ENCODE results near the gene TBC1D13.
"Not testable (repeated sequence)": the region's sequence is repeated elsewhere in the genome, so short reads cannot be mapped to it uniquely, and the experiment has no call there.

TBC1D13 gene

DNA sequence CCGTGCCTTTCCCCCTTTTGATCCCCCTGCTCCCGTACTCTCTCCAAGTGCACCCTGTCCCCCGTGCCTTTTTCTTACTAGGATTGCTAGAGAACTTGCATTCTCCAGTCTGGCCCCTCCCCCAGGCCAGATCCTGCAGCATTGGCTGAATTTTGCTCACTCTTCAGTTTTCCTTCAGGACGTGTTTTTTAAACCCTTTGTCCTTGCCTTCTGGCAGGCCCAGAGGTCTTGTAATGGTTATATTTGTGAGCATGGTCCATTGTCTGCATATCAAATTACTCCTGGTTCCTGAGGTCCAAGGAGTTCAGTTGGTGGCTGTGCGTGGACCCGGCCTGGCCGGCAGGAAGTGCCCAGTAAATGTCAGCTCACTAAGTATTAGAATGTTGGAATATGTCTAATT, 606 bp downstream of the TBC1D13 start:
- no peak for DNase-seq

DNA sequence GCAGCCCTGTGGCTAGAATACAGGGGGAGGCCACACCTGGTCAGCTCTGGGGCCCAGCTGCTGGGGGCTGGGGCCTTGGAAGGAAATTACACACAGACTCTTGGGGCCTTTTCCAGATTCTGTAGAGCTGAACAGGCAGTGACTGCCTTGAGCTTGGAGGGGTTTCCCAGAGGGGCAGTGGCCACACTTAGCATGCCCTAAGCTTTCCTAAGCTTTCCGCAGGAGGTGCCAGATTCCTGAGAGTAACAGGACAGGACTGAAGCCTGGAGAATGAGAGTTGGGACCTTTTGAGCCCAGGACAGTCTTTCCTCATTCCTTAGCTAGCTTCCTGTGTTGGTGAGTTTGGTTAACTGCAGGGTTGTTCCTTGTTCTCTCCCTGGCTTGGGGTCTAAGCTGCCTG, 1.4 kb downstream of the TBC1D13 start:
- DNase-seq = no peak

DNA sequence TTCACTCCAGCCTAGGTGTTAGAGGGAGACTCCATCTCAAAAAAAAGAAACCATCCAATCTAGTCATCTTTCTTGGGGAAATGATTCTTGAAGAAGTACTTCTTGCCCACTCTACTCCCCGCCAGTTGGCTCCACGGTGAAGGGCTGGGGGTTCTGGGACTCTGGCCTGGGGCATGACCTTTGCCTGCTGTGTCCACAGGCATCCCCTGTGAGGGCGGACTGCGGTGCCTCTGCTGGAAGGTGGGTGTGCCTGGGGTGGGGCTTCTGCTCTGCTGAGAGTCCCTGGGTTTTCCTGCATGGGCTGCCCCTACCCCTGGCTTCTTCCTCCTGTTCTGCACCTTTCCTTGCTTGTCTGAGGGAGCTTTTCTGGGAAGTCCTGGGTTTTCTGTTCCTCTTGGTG, 3.5 kb downstream of the TBC1D13 start:
- DNase-seq = no peak

DNA sequence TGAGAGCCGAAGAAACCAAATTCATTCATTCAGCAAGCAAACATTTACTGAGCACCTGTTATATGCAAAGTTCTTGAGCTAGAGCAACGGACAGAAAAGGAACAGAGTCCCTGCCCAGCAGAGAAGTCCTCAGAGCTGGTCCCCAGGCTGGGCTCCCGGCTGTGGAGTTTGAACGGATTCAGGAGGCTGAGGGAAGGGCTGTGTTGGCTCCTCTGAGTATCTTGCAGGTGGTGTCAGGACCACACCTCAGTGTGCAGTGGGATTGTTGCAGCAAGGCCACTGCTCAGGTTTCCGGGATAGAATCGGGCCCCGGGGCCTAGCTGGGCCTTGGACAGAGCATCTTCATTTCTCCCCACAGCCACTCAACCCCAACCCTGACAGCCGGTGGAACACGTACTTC, 5.1 kb downstream of the TBC1D13 start:
- DNase-seq = no peak

DNA sequence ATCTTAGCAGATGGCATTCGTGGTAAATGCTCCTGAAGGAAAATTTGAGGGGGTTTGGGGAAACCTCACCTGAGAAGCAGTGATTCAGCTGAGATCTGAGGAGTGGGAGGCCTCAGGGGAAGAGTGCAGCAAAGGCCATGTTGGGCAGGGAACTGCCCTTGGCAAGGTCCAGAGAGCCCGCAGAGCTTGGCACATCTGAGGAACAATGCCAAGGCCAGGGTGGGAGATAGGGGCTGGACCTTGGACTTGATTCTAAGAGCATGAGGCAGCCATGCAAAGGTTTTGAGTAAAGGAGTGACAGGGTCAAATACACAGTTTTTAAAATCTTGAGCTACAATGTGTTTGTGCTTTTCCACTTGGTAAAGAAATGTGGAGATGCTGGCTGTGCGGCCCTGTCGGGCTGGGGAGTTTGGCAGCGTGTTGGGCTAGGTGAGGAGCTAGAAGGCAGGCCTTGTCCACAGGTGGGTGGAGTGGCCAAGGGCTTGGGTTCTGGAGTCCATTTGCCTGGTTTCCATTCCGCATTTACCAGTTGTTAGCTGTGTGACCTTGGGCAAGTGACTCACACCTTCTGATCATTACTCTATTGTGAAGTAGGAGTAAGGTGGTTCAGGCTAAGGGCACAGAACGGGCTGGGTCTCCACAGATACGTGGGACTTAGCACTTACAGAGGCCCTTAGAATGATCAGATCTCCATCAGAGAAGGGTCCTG, 6.1 kb downstream of the TBC1D13 start:
- DNase-seq = no peak

DNA sequence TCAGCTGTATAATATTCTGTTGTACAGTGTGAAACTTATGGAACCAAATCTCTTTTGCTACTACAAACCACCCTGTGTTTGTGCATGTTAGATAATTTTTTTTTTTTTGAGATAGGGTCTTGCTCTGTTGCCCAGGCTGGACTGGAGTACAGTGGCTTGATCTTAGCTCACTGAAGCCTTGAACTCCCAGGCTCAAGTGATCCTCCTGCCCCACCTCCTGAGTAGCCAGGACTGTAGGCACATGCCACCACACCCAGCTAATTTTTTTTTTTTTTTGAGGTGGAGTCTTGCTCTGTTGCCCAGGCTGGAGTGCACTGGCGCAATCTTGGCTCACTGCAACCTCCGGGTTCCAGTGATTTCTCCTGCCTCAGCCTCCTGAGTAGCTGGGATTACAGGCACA, 7.9 kb downstream of the TBC1D13 start:
- not testable (repeated sequence) for DNase-seq

DNA sequence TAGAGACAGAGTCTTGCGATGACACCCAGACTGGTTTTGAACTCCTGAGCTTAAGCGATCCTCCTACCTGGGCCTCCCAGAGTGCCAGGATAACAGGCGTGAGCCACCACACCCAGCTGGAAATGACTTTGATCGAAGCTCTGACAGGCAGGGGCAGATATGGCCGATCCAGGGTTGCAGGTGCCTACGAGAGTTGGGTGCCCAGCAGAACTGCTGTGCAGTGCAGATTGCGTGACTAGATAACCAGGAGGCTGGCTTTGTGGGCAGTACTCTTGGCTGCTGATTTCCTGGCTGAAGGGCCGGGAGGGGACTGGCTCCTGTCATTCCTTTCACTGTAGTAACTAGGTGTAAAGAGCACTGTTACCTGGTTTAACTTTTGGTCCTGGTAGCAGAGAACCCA, 11.8 kb downstream of the TBC1D13 start:
- no peak for DNase-seq

DNA sequence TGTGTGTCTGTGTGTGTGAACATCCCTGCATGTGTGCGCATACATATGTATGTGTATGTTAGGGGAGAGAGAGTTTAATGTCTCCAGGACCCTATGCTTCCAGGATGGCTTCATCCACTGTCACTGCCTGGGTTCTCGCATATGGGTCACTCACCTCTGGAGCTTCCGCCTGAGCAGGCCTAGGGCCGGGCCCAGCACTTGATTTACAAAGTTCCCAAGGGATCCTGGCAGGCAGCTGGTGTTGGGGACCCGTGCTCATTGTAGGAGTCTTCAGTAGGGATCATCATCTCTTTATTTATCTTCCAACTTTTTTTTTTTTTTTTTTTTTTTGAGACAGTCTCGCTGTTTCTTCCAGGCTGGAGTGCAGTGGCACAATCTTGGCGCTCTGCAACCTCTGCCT, 13.0 kb downstream of the TBC1D13 start:
- DNase-seq = no peak

DNA sequence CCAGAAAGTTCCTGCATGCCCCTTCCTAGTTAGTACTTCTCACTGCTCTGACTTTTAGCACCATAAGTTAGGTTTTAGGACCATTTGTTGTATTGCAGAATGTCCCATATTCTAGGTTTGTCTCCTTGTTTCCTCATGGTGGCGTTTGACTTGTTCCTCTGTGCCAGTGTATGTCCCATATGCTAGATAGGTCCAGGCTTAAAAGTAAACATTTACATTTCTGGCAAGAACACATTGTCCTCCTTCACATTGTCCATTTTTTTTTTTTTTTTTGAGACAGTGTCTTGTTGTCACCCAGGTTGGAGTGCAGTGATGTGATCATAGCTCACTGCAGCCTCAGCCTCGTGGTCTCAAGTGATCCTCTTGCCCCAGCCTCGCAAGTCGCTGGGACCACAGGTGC, 15.4 kb downstream of the TBC1D13 start:
- DNase-seq = no peak

DNA sequence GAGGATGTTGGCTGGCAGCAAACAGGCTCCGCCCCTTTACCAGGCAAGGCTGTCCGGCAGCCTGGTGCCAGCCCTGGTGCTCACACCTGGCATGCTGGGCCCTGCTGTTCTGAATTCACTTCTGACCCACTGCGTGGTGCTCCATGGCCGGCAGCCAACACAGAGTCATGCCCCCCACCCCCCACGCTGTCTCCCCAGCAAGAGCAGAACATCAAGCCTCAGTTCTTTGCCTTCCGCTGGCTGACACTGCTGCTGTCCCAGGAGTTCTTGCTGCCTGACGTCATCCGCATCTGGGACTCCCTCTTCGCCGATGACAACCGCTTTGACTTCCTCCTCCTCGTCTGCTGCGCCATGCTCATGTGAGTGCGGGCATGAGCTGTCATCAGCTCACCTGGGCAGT, 18.6 kb downstream of the TBC1D13 start:
- DNase-seq = no peak

DNA sequence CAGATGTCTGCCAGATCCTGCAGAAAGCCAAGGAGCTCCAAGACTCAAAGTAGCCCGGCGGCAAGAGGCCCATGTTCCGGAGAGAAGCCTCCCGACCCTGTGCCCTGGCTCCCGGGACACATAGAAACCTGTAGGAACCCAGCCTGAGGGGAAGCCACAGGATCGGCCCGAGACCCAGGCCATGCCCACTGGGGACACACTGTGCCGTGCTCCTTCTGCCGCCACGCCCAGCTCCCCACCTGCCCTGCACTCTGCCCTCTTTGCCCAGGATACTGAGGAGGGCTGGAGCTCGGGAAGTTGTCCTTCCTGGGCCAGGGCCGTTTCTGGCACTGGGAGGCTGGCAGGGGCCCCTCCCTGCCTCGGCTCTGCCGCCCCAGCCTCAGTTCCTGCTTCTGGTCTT, 20.8 kb downstream of the TBC1D13 start:
- DNase-seq = no peak

DNA sequence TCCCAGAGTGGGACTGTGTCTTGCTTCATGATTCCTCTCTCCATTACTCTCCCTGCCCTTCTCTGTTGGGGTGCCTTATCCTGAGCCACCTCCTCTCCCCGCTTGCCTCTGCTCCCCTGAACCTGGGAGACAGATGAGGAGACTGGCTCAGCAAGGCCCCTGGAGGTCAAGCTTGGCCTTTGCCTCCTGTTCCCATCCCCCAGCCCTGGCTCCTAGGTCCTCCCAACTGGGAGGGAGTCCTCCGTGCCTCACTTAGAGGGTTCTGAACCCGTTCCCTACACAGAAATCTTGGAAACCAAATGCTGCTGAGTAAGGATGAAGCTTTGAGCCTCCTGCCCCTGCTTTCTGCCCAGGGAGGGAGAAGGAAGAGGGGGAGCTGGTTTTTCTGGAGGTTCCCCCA, 21.5 kb downstream of the TBC1D13 start:
- DNase-seq = no peak

DNA sequence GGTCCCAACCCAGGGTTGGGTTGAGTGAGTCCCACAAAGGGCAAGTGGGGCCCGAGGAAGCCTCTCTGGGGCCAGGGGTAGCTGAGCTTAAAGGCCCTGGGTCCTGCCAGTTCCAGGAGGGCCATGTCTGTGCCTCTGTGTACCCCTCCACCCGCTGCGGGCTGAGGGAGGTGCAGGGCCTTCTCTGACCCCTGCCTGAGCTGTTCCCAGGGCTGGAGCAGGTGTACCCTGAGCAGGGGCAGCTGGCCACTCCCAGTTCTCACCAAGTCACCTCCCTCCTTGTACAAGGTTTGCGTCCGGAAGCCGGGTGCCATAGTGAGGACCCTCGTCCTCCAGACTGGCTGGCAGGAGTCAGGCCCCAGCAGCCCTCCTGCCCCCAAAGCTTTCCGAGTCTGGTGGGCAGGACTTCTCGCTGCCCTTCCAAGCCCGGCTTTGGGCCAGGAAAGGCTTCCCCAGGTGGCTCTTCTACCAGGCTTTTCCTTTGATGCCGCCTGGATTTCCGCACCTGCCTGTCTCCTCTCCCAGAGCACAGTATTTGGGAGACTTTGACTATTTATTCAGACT, 22.1 kb downstream of the TBC1D13 start:
- no peak for DNase-seq

DNA sequence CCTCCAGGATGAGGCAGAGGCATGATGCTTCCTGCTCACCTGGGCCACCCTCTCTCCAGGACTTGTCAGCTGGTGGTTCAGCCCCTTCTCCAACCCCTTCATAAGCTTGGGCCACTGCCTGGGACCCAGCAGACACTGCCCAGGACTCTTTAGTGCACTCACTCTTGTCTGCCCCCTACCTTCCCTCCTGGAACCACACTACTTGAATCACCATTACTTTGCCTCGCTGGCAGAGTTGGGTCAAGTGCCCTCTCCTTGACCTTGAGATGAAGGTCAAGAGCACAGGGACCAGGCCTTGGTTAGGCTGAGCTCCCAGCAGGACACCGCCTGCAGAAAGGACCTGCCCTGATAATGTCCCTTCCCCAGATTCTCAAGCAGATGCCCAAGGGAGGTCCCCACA, 22.8 kb downstream of the TBC1D13 start:
- no peak for DNase-seq

DNA sequence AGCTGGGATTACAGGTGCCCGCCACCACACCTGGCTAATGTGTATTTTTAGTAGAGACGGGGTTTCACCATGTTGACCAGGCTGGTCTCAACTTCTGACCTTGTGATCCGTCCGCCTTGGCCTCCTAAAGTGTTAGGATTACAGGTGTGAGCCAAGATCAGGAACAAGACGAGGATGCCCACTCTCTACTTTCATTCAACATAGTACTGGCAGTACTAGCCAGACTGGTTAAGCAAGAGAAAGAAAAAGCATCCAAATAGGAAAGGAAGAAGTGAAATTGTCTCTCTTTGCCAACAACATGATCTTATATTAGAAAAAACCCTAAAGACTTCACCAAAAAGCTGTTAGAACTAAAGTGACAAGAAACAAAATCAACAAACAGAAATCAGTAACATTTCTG, 23.8 kb downstream of the TBC1D13 start:
- DNase-seq = no peak

DNA sequence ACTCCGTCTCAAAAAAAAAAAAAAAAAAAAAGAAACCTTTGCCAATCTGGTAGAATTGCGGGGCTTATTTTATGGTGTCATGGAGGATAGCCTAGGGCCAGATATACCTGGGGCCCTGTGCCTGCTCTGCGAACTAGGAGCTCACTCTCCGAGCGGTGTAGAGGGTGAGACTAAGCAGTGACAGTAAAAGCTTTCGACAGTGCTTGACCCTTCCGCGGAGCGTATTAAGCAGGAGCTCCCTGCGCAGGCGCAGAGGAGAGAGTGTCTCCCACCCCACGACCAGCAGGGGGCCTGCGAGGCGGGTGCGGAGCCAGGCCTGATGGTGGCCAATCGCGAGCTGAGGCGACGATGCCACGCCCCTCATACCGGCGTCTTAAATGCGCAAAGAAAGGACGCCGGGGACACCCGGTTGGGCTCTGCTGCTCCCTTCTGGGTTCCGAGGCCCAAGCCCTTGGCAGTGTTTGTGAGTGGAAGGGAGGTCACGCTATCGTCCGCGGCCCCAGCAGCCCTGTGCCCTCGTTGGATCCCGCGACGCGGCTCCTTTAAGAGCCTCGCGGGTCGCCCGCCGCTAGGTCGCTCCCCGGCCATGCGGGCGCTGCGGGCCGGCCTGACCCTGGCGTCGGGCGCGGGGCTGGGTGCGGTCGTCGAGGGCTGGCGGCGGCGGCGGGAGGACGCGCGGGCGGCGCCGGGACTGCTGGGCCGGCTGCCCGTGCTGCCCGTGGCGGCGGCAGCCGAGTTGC, 31.2 kb downstream of the TBC1D13 start, which contains the start of gene ENDOG:
Gene ENDOG (plus strand): TSS at position 402 of the 740 bp plus-strand sequence. CDS start 185 bp downstream, at position 587.
- DNase-seq = peak; percentile 87 to 88

DNA sequence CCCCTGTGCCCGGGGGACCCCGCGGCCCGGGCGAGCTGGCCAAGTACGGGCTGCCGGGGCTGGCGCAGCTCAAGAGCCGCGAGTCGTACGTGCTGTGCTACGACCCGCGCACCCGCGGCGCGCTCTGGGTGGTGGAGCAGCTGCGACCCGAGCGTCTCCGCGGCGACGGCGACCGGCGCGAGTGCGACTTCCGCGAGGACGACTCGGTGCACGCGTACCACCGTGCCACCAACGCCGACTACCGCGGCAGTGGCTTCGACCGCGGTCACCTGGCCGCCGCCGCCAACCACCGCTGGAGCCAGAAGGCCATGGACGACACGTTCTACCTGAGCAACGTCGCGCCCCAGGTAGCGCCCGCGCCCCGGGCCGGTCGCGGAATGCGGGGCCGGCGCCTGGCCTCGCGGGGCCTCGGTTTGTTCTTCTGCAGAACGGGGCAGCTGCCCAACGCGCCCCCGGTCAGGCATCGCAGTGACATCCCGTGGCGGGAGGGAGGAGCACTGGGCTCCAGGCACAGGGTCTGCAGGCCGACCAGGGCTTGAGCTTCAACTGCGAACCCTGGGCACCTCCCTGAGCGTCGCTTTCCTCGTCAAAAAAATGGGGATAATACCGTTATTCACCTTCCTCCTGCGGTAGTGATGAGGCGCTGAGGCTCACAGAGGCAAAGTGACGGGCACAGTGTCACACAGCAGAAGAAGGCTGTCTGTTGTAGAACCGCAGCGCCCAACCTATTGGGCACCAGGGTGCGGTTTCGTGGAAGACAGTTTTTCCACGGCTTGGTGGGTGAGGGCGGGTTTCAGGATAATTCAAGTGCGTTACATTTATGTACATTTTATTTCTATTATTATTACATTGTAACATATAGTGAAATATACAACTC, 32.0 kb downstream of the TBC1D13 start:
- peak in 1 of 2 experiments; percentile 42 for DNase-seq

DNA sequence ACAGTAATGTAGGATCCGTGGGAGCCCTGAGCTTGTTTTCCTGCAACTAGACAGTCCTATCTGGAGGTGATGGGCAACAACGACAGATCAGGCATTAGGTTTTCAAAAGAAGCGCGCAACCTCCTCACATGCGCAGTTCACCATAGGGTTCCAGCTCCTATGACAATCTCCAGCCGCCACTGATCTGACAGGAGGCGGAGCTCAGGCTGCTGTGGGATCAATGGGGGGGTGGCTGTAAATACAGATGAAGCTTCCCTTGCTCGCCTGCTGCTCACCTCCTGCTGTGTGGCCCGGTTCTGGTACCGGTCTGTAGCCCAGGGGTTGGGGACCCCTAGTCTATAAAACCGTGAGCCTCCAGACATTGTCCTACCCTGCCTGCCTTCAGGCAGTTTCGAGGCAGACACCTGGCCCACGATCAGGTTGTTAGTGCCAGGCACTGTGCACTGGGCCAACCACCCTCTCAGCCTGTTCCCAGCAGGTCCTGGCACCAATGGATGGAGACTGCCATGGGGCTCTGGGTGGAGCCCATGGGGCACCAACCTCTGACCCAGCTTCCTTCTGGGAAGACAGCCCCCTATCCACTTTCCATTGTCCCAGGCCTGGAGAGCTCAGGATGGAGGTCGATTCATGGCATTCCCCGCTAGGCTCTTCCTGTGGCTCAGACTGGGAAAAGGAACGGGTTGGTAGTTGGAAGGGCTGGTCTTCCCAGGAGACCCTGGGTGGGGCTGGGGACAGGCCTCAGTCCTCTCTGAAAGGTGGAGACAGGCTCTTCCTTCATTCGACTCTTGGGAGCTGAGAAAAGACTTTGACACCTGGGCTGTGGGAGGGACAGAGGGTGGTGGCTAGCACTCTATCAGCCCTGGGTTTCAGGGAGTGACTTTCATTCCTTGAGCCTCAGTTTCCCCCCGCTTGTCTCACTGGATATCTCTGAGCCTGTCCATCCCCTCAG, 32.9 kb downstream of the TBC1D13 start:
- DNase-seq = peak; percentile 34 to 42

DNA sequence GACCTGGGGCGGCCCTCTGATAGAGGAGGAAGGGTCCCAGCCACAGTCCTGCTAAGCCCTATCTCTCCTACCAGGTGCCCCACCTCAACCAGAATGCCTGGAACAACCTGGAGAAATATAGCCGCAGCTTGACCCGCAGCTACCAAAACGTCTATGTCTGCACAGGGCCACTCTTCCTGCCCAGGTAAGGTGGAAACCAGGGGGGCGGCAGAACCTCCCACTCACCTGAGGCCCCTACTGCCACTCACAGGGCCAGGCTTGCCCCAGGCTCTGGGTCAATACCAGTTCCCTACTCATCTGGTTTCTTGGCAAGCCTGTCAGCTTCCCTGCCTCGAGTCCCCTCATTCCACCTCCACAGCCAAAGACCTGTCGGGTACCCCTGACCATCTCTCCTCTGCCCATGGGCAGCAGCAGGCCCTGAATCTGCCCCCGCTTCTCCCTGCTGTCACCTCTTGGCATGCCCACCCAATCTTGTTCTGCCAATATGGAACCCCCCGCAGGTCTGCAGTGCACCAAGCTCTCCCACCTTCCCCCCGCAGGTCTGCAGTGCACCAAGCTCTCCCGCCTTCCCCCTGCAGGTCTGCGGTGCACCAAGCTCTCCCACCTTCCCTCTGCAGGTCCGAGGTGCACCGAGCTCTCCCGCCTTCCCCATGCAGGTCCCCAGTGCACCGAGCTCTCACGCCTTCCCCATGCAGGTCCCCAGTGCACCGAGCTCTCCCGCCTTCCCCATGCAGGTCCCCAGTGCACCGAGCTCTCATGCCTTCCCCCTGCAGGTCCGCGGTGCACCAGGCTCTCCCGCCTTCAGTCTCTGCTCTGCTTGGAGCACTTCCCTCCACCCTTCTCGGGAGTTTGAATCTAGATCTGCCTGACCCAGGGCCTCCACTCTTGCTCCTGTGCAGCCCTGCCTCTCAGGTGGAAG, 33.9 kb downstream of the TBC1D13 start:
- no peak for DNase-seq

DNA sequence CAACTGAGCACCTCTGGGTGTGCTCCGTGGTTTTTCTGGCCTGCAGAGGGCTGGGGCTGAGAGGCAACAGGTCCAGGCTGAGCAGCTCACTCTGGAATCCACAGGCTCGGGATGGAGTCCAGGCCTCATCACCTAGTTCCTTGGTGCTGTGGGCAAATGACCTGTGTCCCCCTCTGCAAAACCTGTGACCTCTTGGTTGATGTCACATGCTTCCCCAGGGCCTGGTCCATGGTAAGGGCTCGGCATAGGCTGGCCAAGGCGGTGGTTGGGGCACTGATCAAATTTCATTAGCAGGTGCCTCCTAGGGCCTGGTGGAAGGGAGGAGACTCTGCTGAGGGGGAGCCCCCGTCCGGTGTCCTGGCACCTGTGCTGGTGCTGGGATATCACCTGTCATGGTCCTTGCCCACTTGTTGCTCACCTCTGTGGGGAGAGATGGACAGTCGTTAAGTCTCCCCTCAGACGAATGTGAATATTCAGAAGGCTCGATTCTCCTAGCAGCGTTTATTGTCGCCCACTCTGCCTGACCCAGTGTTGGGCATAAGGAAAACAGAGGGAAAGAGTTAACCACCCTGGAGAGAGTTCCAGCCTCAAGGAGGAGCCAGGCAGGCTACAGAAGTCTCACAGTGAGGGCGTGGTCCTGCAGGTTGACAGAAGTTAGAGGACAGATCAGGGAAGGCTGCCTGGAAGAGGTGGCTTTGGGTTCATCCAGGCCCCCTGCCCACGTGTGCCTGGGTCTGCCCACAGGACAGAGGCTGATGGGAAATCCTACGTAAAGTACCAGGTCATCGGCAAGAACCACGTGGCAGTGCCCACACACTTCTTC, 34.7 kb downstream of the TBC1D13 start:
- no peak for DNase-seq

Data from NCI-H187 (cell line).